WTC11 (cell line): ENCODE data around the gene MPEG1.

Experiments
- AR ChIP-seq: fragments of 250-450 bp; sonication (Bioruptor Pico); IDR thresholded peaks from 2 replicates; pipeline ENCODE4 v1.9.0; 2021; ENCODE audit warnings: mild to moderate bottlenecking
- ATF2 ChIP-seq: sonication (generic); formaldehyde crosslinking; IDR thresholded peaks from 2 replicates; pipeline ENCODE4 v1.8.1; 2022; ENCODE audit warnings: low read depth, missing genetic modification reagents, borderline replicate concordance
- CREB1 ChIP-seq: sonication (generic); formaldehyde crosslinking; IDR thresholded peaks from 2 replicates; pipeline ENCODE4 v1.8.0; 2023; ENCODE audit warnings: mild to moderate bottlenecking, missing genetic modification reagents
- CTCF ChIP-seq: fragments of 200-600 bp; IDR thresholded peaks from 2 replicates; pipeline ENCODE4 v1.8.0; 2022; ENCODE audit warnings: antibody characterized with exemption
- ETV6 ChIP-seq: sonication (generic); formaldehyde crosslinking; IDR thresholded peaks from 2 replicates; pipeline ENCODE4 v1.8.1; 2022; ENCODE audit warnings: mild to moderate bottlenecking, missing genetic modification reagents
- GABPB1 ChIP-seq: sonication (generic); formaldehyde crosslinking; IDR thresholded peaks from 2 replicates; pipeline ENCODE4 v1.8.1; 2023; ENCODE audit warnings: mild to moderate bottlenecking, missing genetic modification reagents
- HMGXB4 ChIP-seq: sonication (generic); formaldehyde crosslinking; IDR thresholded peaks from 2 replicates; pipeline ENCODE4 v1.8.1; 2023; ENCODE audit warnings: mild to moderate bottlenecking, moderate library complexity, missing genetic modification reagents
- IRF2 ChIP-seq: sonication (generic); formaldehyde crosslinking; IDR thresholded peaks from 2 replicates; pipeline ENCODE4 v1.8.0; 2022; ENCODE audit warnings: low read depth, missing genetic modification reagents, borderline replicate concordance
- NFYB ChIP-seq: sonication (generic); formaldehyde crosslinking; conservative IDR thresholded peaks from 2 replicates; pipeline ENCODE4 v1.8.0; 2022; ENCODE audit warnings: low read depth, missing genetic modification reagents
- PREB ChIP-seq: sonication (generic); formaldehyde crosslinking; IDR thresholded peaks from 2 replicates; pipeline ENCODE4 v1.8.1; 2022; ENCODE audit warnings: mild to moderate bottlenecking, missing genetic modification reagents, moderate library complexity, borderline replicate concordance
- USF1 ChIP-seq: sonication (generic); formaldehyde crosslinking; IDR thresholded peaks from 2 replicates; pipeline ENCODE4 v1.8.0; 2022; ENCODE audit warnings: mild to moderate bottlenecking, missing genetic modification reagents
- ZNF232 ChIP-seq: sonication (generic); formaldehyde crosslinking; IDR thresholded peaks from 2 replicates; pipeline ENCODE4 v1.8.0; 2022; ENCODE audit warnings: mild to moderate bottlenecking, missing genetic modification reagents

- no peak for TF ChIP-seq AR (CRISPR knock-in tag)
- no peak for TF ChIP-seq CTCF
- no peak for TF ChIP-seq HMGXB4 (CRISPR knock-in tag)
- no peak for TF ChIP-seq NFYB (CRISPR knock-in tag)
- no peak for TF ChIP-seq PREB (CRISPR knock-in tag)
- no peak for TF ChIP-seq ETV6
- no peak for TF ChIP-seq ATF2
- no peak for TF ChIP-seq CREB1 (CRISPR knock-in tag)
- TF ChIP-seq USF1, result no peak
- TF ChIP-seq GABPB1 (CRISPR knock-in tag), result no peak
- TF ChIP-seq ZNF232 (CRISPR knock-in tag), result no peak
- no peak for TF ChIP-seq IRF2 (CRISPR knock-in tag)
Observed at GRCh38 chr11:59174664-59175033, 38.1 kb downstream of the MPEG1 start.
